Natural killer cell (primary cell): ENCODE data around the gene CCN5. TPM values are rescaled to one million over a fixed set of nuclear protein-coding genes. Genes with fewer than 3 reads are reported as not detected.

Source experiments
- ATAC-seq, 3 donors: fragments of 150-1000 bp in 2 of 3; fragments of 200-7000 bp in 1 of 3; cut with Tn5 transposase; 1 replicate in 1 of 3; 2 replicates in 2 of 3; pipeline ENCODE4 v1.10.0; 2021; ENCODE audit warnings: mild to moderate bottlenecking in 2 of 3, moderate library complexity in 2 of 3
- DNase-seq, 2 donors: peaks; one replicate each; pipeline versions ENCODE4 v3.0.0 to v3.0.0-alpha.2; 2013 to 2021; ENCODE audit warnings: mixed read lengths in 1 of 2
- H3K27ac ChIP-seq: one replicate; pipeline ENCODE4 v1.5.1; 2013; ENCODE audit warnings: mild to moderate bottlenecking, low read length
- H3K27me3 ChIP-seq: one replicate; pipeline ENCODE4 v1.6.1; 2013; ENCODE audit warnings: low read length; ENCODE audit not compliant: control insufficient read depth, insufficient read depth
- H3K36me3 ChIP-seq: one replicate; pipeline ENCODE4 v1.6.1; 2013; ENCODE audit warnings: low read length; ENCODE audit not compliant: control insufficient read depth, insufficient read depth
- H3K4me1 ChIP-seq: one replicate; pipeline ENCODE4 v1.6.1; 2013; ENCODE audit warnings: low read length; ENCODE audit not compliant: control insufficient read depth, insufficient read depth
- H3K4me3 ChIP-seq: one replicate; pipeline ENCODE4 v1.5.1; 2013; ENCODE audit warnings: low read length
- H3K9me3 ChIP-seq: one replicate; pipeline ENCODE4 v1.6.1; 2013; ENCODE audit warnings: low read length; ENCODE audit not compliant: control insufficient read depth, insufficient read depth
- H3K27ac Mint-ChIP-seq, 2 donors: one replicate each; pipeline ENCODE4 v1.8.0; 2022; ENCODE audit warnings: mild to moderate bottlenecking in 2 of 2, mixed read lengths in 2 of 2, moderate library complexity in 1 of 2
- H3K27me3 Mint-ChIP-seq, 2 donors: one replicate each; pipeline ENCODE4 v1.8.0; 2022; ENCODE audit warnings: low read depth in 2 of 2, mixed read lengths in 2 of 2
- H3K36me3 Mint-ChIP-seq: one replicate; pipeline ENCODE4 v1.8.0; 2022; ENCODE audit warnings: mixed read lengths
- H3K4me1 Mint-ChIP-seq, 2 donors: one replicate each; pipeline ENCODE4 v1.8.0; 2022; ENCODE audit warnings: mixed read lengths in 2 of 2
- H3K4me3 Mint-ChIP-seq: one replicate; pipeline ENCODE4 v1.8.0; 2022; ENCODE audit warnings: mild to moderate bottlenecking, moderate library complexity, mixed read lengths
- H3K9me3 Mint-ChIP-seq, 2 donors: one replicate each; pipeline ENCODE4 v1.8.0; 2022; ENCODE audit warnings: mixed read lengths in 2 of 2
- WGBS: methylation state at CpG from one replicate; pipeline ENCODE4 v1.1.7; 2013; ENCODE audit warnings: missing lambda C conversion rate; ENCODE audit not compliant: insufficient coverage; 5-methylcytosine and 5-hydroxymethylcytosine counted together
- intact Hi-C: fragments of 100-400 bp; cut with micrococcal nuclease; formaldehyde crosslinking; loops from one replicate; pipeline ENCODE4 v1.14.2; 2022
- total RNA-seq, 4 donors: library from RNA; stranded (reverse); fragments of 120-200 nt in 1 of 4; gene quantifications; one replicate each; pipeline versions ENCODE4 v1.2.3 to v1.2.4, GENCODE V29; 2013 to 2022
- TF ChIP-seq, protein P1 (sequence below): fragments of 200-600 bp; IDR thresholded peaks from one replicate; pipeline ENCODE4 v1.8.0; 2022; ENCODE audit warnings: antibody characterized with exemption

The CCN5 gene
- total RNA-seq, 3 donors from 2014 or later (not counting 1 experiment from before 2014, with no cell fraction given): not detected

DNA sequence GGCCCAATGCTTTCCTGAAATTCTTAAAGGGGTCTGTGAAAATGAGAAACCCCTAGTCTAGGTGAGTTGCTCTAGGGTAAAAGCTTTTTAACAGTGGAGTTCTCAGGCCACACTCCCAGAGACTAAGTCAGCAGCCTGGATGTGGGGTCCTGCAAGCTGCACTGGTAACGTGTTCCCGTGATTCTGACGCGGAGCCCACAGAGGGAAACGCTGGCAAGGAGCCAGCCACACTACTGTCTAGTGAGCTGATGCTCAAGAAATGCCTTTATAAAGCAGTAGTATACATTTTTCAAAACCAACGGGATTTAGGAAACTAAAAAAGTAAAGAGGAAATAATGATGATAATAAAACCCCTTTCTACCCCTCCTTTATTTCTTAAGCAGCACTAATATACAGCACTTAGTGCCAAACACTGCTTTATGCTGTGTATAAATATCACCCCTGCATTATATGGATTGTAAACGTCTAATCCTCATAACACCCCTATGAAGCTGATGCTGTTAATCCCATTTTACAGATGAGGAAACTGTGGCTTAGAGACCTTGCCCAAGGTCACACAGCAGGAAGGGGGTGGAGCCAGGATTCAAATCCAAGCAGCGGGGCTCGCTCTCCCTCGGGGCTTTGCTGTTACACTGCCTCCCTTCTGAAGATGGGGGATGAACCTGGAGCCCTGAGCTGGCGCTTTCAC, 55.5 kb downstream of the CCN5 start:
- no peak overlapping the region for H3K4me3 ChIP-seq
- TF ChIP-seq, protein P1, sequence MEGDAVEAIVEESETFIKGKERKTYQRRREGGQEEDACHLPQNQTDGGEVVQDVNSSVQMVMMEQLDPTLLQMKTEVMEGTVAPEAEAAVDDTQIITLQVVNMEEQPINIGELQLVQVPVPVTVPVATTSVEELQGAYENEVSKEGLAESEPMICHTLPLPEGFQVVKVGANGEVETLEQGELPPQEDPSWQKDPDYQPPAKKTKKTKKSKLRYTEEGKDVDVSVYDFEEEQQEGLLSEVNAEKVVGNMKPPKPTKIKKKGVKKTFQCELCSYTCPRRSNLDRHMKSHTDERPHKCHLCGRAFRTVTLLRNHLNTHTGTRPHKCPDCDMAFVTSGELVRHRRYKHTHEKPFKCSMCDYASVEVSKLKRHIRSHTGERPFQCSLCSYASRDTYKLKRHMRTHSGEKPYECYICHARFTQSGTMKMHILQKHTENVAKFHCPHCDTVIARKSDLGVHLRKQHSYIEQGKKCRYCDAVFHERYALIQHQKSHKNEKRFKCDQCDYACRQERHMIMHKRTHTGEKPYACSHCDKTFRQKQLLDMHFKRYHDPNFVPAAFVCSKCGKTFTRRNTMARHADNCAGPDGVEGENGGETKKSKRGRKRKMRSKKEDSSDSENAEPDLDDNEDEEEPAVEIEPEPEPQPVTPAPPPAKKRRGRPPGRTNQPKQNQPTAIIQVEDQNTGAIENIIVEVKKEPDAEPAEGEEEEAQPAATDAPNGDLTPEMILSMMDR: no peak
- Mint-ChIP-seq H3K9me3 (no peaks in the 10 kb centered on the region), H3K36me3 (no peaks in the 10 kb centered on the region), H3K4me1 (no peaks in the 10 kb centered on the region), H3K27me3 (peaks cover 18% of the 10 kb centered on the region in 2 donors), H3K27ac (no peak overlapping the region), H3K4me3 (no peak overlapping the region)
- DNase-seq (no peak), ATAC-seq (no peak)
- WGBS: 69% methylated on average over 10 of the region's 11 CpGs
- H3K9me3 ChIP-seq: no peaks in the 10 kb centered on the region
- H3K27me3 ChIP-seq: peaks cover 2% of the 10 kb centered on the region
- no peaks in the 10 kb centered on the region for H3K4me1 ChIP-seq
- no peaks in the 10 kb centered on the region for H3K36me3 ChIP-seq
- intact Hi-C loops: no loop called here
- no peak overlapping the region for H3K27ac ChIP-seq

DNA sequence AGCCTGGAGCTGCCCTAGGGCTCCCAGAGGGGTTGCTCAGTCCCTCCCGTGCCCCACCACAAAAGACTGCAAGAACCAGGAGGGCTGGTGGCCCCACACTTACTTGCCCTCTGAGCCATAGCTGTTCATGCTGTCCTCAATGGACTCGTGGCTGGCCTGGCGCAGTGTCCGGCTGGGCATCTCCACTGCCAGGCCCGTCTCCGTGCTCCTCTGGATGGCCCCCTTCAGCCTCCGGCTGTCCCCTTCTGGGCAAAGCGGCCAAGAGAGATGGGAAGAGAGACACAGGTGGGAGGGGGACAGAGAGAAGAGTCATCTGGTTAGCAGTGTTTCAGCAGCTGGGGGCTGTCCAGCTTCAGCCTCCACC, 56.0 kb downstream of the CCN5 start:
- DNase-seq (no peak), ATAC-seq (no peak)
- WGBS: 85% methylated on average over 8 of the region's 8 CpGs
- no peak overlapping the region for H3K27ac Mint-ChIP-seq
- no peak overlapping the region for H3K4me3 ChIP-seq
- H3K4me1 Mint-ChIP-seq: no peaks in the 10 kb centered on the region
- no peaks in the 10 kb centered on the region for H3K9me3 ChIP-seq
- peaks cover 2% of the 10 kb centered on the region for H3K27me3 ChIP-seq
- no peaks in the 10 kb centered on the region for H3K4me1 ChIP-seq
- H3K27ac ChIP-seq: no peak overlapping the region
- TF ChIP-seq, protein P1: no peak
- H3K4me3 Mint-ChIP-seq: no peak overlapping the region
- no peaks in the 10 kb centered on the region for H3K36me3 ChIP-seq
- intact Hi-C loops: no loop called here
- no peaks in the 10 kb centered on the region for H3K9me3 Mint-ChIP-seq
- H3K36me3 Mint-ChIP-seq: no peaks in the 10 kb centered on the region
- H3K27me3 Mint-ChIP-seq: peaks cover 14 to 15% of the 10 kb centered on the region in 2 donors

DNA sequence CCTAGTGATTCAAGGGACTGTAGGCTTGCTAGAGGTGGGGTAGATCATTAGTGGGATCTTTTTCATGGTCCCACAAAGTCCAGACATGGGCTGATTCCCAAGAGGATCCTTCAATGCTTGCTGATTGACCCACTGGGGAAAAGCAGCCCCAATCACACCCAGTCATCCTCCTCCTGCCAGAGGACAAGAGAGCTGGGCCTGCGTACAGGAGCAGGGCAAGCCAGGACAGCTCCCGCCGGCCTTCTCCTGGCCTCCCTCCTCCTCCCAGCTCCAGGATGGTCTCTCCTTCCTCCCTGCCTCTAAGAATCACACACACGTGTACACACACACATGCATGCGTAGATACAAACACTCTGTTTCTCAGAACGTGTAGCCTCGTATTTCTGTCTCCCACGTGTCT, 57.5 kb downstream of the CCN5 start:
- Mint-ChIP-seq H3K9me3 (no peaks in the 10 kb centered on the region), H3K36me3 (no peaks in the 10 kb centered on the region), H3K27me3 (peaks cover 13 to 15% of the 10 kb centered on the region in 2 donors), H3K4me3 (no peak overlapping the region), H3K4me1 (no peaks in the 10 kb centered on the region), H3K27ac (no peak overlapping the region)
- no peaks in the 10 kb centered on the region for H3K36me3 ChIP-seq
- no peaks in the 10 kb centered on the region for H3K9me3 ChIP-seq
- DNase-seq (no peak), ATAC-seq (no peak)
- H3K27me3 ChIP-seq: peaks cover 2% of the 10 kb centered on the region
- no peaks in the 10 kb centered on the region for H3K4me1 ChIP-seq
- TF ChIP-seq, protein P1: no peak
- 76% methylated on average over 8 of the region's 8 CpGs for WGBS
- H3K4me3 ChIP-seq: no peak overlapping the region
- no peak overlapping the region for H3K27ac ChIP-seq
- intact Hi-C loops: no loop called here
